GM12878 (cell line): ENCODE measurements around the gene DHRS7B. TPM values are rescaled to one million over a fixed set of nuclear protein-coding genes. Genes with fewer than 3 reads are reported as not detected.

Experiments used
- ATAC-seq: fragments of 200-7000 bp; cut with Tn5 transposase; 3 replicates; pipeline ENCODE4 v1.9.1; 2020; ENCODE audit warnings: mild to moderate bottlenecking, moderate library complexity
- BruUV-seq: library from RNA; stranded (reverse); fragments of 400-500 nt; replicated peaks from 2 replicates; lab custom pipeline; 2021; lab: Mats Ljungman, UMichigan
- CTCF ChIA-PET: fragments of 300-600 bp; sonication (Branson Sonifier 250); formaldehyde crosslinking; extraction: SDS; loops from one replicate; lab custom pipeline; 2021; ENCODE audit warnings: inconsistent platforms; lab: Yijun Ruan, JAX
- POLR2A ChIA-PET: fragments of 350-600 bp; formaldehyde crosslinking; extraction: SDS; loops from one replicate; lab custom pipeline; 2021; ENCODE audit warnings: inconsistent platforms; lab: Charles Lee
- RAD21 ChIA-PET: fragments of 300-600 bp; sonication (Branson Sonifier 250); formaldehyde crosslinking; loops from one replicate; lab custom pipeline; 2023; ENCODE audit warnings: antibody characterized with exemption; ENCODE audit not compliant: unreplicated experiment; lab: Charles Lee
- SMC1A ChIA-PET: fragments of 300-600 bp; sonication (Branson Sonifier 250); formaldehyde crosslinking; loops from one replicate; lab custom pipeline; 2023; ENCODE audit not compliant: unreplicated experiment, uncharacterized antibody; lab: Charles Lee
- DNase-seq: peaks from one replicate; pipeline ENCODE4 v3.0.0-alpha.2; 2011; ENCODE audit warnings: low read depth, low spot score
- FAIRE-seq: peaks from 3 replicates; lab custom pipeline; 2011; peaks lifted over from hg19 to GRCh38; lab: Jason Lieb, UNC
- H2AFZ ChIP-seq: 2 replicates; pipeline ENCODE4 v1.6.0; 2011; ENCODE audit warnings: low read depth, low read length, control low read depth; ENCODE audit not compliant: control insufficient read depth
- H3K27ac ChIP-seq: 2 replicates; pipeline ENCODE4 v1.5.1; 2011; ENCODE audit warnings: control low read depth; ENCODE audit not compliant: control insufficient read depth, insufficient read depth
- H3K27me3 ChIP-seq, 2 experiments: replicated peaks in 1 of 2; 2 replicates each; pipeline versions ENCODE4 v1.6.0 to v1.6.1; 2011; ENCODE audit warnings: low read length in 1 of 2; ENCODE audit not compliant: control insufficient read depth in 2 of 2, insufficient read depth in 2 of 2
- H3K36me3 ChIP-seq, 2 experiments: 2 replicates each; pipeline ENCODE4 v1.5.1; 2011; ENCODE audit warnings: low read length in 1 of 2; ENCODE audit not compliant: control insufficient read depth in 2 of 2, insufficient read depth in 2 of 2
- H3K4me1 ChIP-seq: 2 replicates; pipeline ENCODE4 v1.6.1; 2011; ENCODE audit warnings: mild to moderate bottlenecking, low read length, moderate library complexity, mixed read lengths; ENCODE audit not compliant: control insufficient read depth, insufficient read depth
- H3K4me2 ChIP-seq: 2 replicates; pipeline ENCODE4 v1.6.0; 2011; ENCODE audit warnings: control low read depth; ENCODE audit not compliant: control insufficient read depth, insufficient read depth
- H3K4me3 ChIP-seq: fragments of 200-600 bp; sonication (generic); 2 replicates; pipeline ENCODE4 v1.5.1; 2016
- H3K79me2 ChIP-seq: 2 replicates; pipeline ENCODE4 v1.6.0; 2011; ENCODE audit warnings: low read length; ENCODE audit not compliant: control insufficient read depth, insufficient read depth
- H3K9ac ChIP-seq: 2 replicates; pipeline ENCODE4 v1.8.0; 2011; ENCODE audit warnings: low read length, control low read depth, mixed read lengths; ENCODE audit not compliant: control insufficient read depth, insufficient read depth
- H3K9me3 ChIP-seq: replicated peaks from 3 replicates; pipeline ENCODE4 v1.5.1; 2011; ENCODE audit warnings: mild to moderate bottlenecking, low read length; ENCODE audit not compliant: control insufficient read depth, insufficient read depth
- H4K20me1 ChIP-seq: 2 replicates; pipeline ENCODE4 v1.6.0; 2011; ENCODE audit not compliant: control insufficient read depth, insufficient read depth
- BCL3 ChIP-seq: IDR thresholded peaks from 2 replicates; pipeline ENCODE4 v1.6.1; 2011; ENCODE audit warnings: borderline replicate concordance, low read depth, mild to moderate bottlenecking, moderate library complexity, low read length; ENCODE audit not compliant: insufficient read depth, poor library complexity, severe bottlenecking
- ESRRA ChIP-seq: IDR thresholded peaks from 2 replicates; pipeline ENCODE4 v1.6.1; 2012; ENCODE audit warnings: mild to moderate bottlenecking, low read length, improper control_type of control experiment
- NFIC ChIP-seq: IDR thresholded peaks from 2 replicates; pipeline ENCODE4 v1.6.1; 2012; ENCODE audit warnings: low read depth, mild to moderate bottlenecking, inconsistent platforms, low read length, moderate library complexity
- NR2C2 ChIP-seq: IDR thresholded peaks from 2 replicates; pipeline ENCODE4 v1.6.1; 2011; ENCODE audit warnings: borderline replicate concordance, low read depth; ENCODE audit not compliant: control insufficient read depth, insufficient read length
- POLR2AphosphoS5 ChIP-seq: IDR thresholded peaks from 2 replicates; pipeline ENCODE4 v1.6.1; 2011; ENCODE audit warnings: mild to moderate bottlenecking, low read length, inconsistent platforms
- ZSCAN29 ChIP-seq: fragments of 450-650 bp; IDR thresholded peaks from 2 replicates; pipeline ENCODE4 v1.6.1; 2017; ENCODE audit warnings: mild to moderate bottlenecking, moderate library complexity
- WGBS: methylation state at CpG from one replicate; pipeline ENCODE4 v1.1.6; 2016; ENCODE audit warnings: low lambda C conversion rate; ENCODE audit not compliant: insufficient replicate concordance, insufficient coverage; ENCODE audit errors: missing lambda C conversion rate; 5-methylcytosine and 5-hydroxymethylcytosine counted together
- in situ Hi-C: fragments of 300-500 bp; cut with MboI; formaldehyde crosslinking; loops from 9 replicates; pipeline ENCODE4 v1.14.3; 2018; ENCODE audit warnings: mixed read lengths
- intact Hi-C: fragments of 100-400 bp; cut with micrococcal nuclease; formaldehyde crosslinking; loops from one replicate; pipeline ENCODE4 v1.14.2; 2022; ENCODE audit not compliant: unreplicated experiment
- polyA plus RNA-seq, 11 experiments: library from polyadenylated mRNA; depleted of rRNA in 4 of 11; unstranded in 6 of 11; stranded (reverse) in 5 of 11; fragments of >200 nt; fragmentation: Nextera tagmentation in 4 of 11; fragmentation: Illumina TruSeq in 1 of 11; extraction: Ambion mirVana in 4 of 11; extraction: Trizol in 1 of 11; gene quantifications; 1 replicate in 1 of 11; 2 replicates in 10 of 11; pipeline versions ENCODE4 v1.2.1 to v1.2.3, GENCODE V29; 2011 to 2016; ENCODE audit warnings: inconsistent platforms in 2 of 11, missing spikeins in 2 of 11, low read depth in 1 of 11
- total RNA-seq, 4 experiments: library from RNA; depleted of rRNA in 3 of 4; stranded (reverse); fragments of >200 nt in 3 of 4; fragmentation: Illumina TruSeq in 1 of 4; extraction: Trizol in 1 of 4; gene quantifications; 2 replicates each; pipeline versions ENCODE4 v1.2.1 to v1.2.3, GENCODE V29; 2013 to 2021
- TF ChIP-seq, protein P1 (sequence below): fragments of 450-650 bp; IDR thresholded peaks from 2 replicates; pipeline ENCODE4 v1.6.1; 2016; ENCODE audit warnings: mild to moderate bottlenecking
- TF ChIP-seq, protein P2 (sequence below): IDR thresholded peaks from 2 replicates; pipeline ENCODE4 v1.6.1; 2012; ENCODE audit warnings: low read depth, low read length, improper control_type of control experiment

DHRS7B gene
- total and polyA plus RNA-seq, 10 of the 15 experiments (the other 5 are each of a cell fraction or from before 2014, with no cell fraction given), result 11.1 to 35.6 (median 23.0) TPM

GRCh38 chr17:21208352-21208751, 81.6 kb downstream of the DHRS7B start:
- Histone ChIP-seq H2AFZ (no peak overlapping the region), H4K20me1 (peaks cover 10% of the 10 kb centered on the region), H3K4me3 (no peak overlapping the region), H3K9ac (no peak overlapping the region), H3K27me3 (no peaks in the 10 kb centered on the region), H3K79me2 (peaks cover 69% of the 10 kb centered on the region), H3K4me1 (peaks cover 9% of the 10 kb centered on the region; the same call in 1 of the 2 replicates), H3K27ac (no peak overlapping the region), H3K4me2 (no peak overlapping the region), H3K9me3 (no peaks in the 10 kb centered on the region), H3K36me3 (peaks cover 5 to 9% of the 10 kb centered on the region in 2 experiments; a peak in 3 of 4 replicates)
- intact Hi-C loops (no loop called here), in situ Hi-C loops (no loop called here)
- no peak for FAIRE-seq
- TF ChIP-seq ZSCAN29 (no peak), BCL3 (no peak), POLR2AphosphoS5 (no peak), ESRRA (no peak), NFIC (no peak), NR2C2 (no peak)
- TF ChIP-seq, protein P1, sequence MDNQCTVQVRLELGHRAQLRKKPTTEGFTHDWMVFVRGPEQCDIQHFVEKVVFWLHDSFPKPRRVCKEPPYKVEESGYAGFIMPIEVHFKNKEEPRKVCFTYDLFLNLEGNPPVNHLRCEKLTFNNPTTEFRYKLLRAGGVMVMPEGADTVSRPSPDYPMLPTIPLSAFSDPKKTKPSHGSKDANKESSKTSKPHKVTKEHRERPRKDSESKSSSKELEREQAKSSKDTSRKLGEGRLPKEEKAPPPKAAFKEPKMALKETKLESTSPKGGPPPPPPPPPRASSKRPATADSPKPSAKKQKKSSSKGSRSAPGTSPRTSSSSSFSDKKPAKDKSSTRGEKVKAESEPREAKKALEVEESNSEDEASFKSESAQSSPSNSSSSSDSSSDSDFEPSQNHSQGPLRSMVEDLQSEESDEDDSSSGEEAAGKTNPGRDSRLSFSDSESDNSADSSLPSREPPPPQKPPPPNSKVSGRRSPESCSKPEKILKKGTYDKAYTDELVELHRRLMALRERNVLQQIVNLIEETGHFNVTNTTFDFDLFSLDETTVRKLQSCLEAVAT, result no peak
- TF ChIP-seq, protein P2, sequence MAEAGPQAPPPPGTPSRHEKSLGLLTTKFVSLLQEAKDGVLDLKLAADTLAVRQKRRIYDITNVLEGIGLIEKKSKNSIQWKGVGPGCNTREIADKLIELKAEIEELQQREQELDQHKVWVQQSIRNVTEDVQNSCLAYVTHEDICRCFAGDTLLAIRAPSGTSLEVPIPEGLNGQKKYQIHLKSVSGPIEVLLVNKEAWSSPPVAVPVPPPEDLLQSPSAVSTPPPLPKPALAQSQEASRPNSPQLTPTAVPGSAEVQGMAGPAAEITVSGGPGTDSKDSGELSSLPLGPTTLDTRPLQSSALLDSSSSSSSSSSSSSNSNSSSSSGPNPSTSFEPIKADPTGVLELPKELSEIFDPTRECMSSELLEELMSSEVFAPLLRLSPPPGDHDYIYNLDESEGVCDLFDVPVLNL, result no peak
- ATAC-seq, result no peak
- BruUV-seq, result no TSS peak
- RAD21 ChIA-PET, result no interaction called here
- CTCF ChIA-PET, result no interaction called here
- no peak for DNase-seq
- SMC1A ChIA-PET, result no interaction called here
- 84% methylated on average over 7 of the region's 7 CpGs for WGBS
- POLR2A ChIA-PET, result no interaction called here
